ENCODE measurements around the gene B3GALT6.

Gene B3GALT6

GRCh38 chr1:1215881-1216605 is 16.0 kb upstream of the B3GALT6 start:
- DNase-seq (ENCODE audit: low read depth): no peak

- DNase-seq (ENCODE audit: low read depth): no peak
Observed at GRCh38 chr1:1216770-1217620, 15.0 kb upstream of the B3GALT6 start.

- DNase-seq (ENCODE audit: low read depth): no peak
Observed at GRCh38 chr1:1217621-1218523, 14.2 kb upstream of the B3GALT6 start.

- DNase-seq (ENCODE audit: low read depth): no peak
Observed at GRCh38 chr1:1218524-1219200, 13.4 kb upstream of the B3GALT6 start.

GRCh38 chr1:1219341-1219740 is 12.7 kb upstream of the B3GALT6 start:
- no peak for DNase-seq (ENCODE audit: low read depth)

- DNase-seq (ENCODE audit: low read depth): no peak
Observed at GRCh38 chr1:1220197-1220596, 11.8 kb upstream of the B3GALT6 start.

- no peak for DNase-seq (ENCODE audit: low read depth)
Observed at GRCh38 chr1:1221887-1222574, 10.0 kb upstream of the B3GALT6 start.

- no peak for DNase-seq (ENCODE audit: low read depth)
Observed at GRCh38 chr1:1222575-1223225, 9.3 kb upstream of the B3GALT6 start.

GRCh38 chr1:1223321-1223720 is 8.7 kb upstream of the B3GALT6 start:
- no peak for DNase-seq (ENCODE audit: low read depth)

GRCh38 chr1:1223891-1224290 is 8.1 kb upstream of the B3GALT6 start:
- no peak for DNase-seq (ENCODE audit: low read depth)

GRCh38 chr1:1225238-1225845 is 6.7 kb upstream of the B3GALT6 start:
- DNase-seq (ENCODE audit: low read depth): no peak

GRCh38 chr1:1225913-1226312 is 6.1 kb upstream of the B3GALT6 start:
- no peak for DNase-seq (ENCODE audit: low read depth)

- no peak for DNase-seq (ENCODE audit: low read depth)
Observed at GRCh38 chr1:1226566-1227362, 5.3 kb upstream of the B3GALT6 start.

GRCh38 chr1:1227386-1227785 is 4.7 kb upstream of the B3GALT6 start:
- DNase-seq (ENCODE audit: low read depth): no peak

- no peak for DNase-seq (ENCODE audit: low read depth)
Observed at GRCh38 chr1:1228187-1228586, 3.9 kb upstream of the B3GALT6 start.

- DNase-seq (ENCODE audit: low read depth): no peak
Observed at GRCh38 chr1:1228596-1229321, 3.3 kb upstream of the B3GALT6 start.

GRCh38 chr1:1229770-1230169 is 2.3 kb upstream of the B3GALT6 start:
- no peak for DNase-seq (ENCODE audit: low read depth)

- DNase-seq (ENCODE audit: low read depth): no peak
Observed at GRCh38 chr1:1230656-1231399, 1.2 kb upstream of the B3GALT6 start.

Measured in stimulated activated CD8-positive, alpha-beta memory T cell treated with anti-CD3 and anti-CD28 coated beads, Interleukin-12 subunit alpha, Interleukin-12 subunit beta, amount 100 ng/mL, for 1 hour (primary cell).